PFSK-1 (cell line): ENCODE results near the gene APOBEC3G.

Source experiments
- FOXP2 ChIP-seq: optimal IDR thresholded peaks from 2 replicates; pipeline ENCODE3; 2011; ENCODE audit warnings: borderline replicate concordance, control low read depth, inconsistent platforms; ENCODE audit not compliant: insufficient read depth; ENCODE audit errors: extremely low read length, extremely low read depth
- POLR2AphosphoS5 ChIP-seq: IDR thresholded peaks from 2 replicates; pipeline ENCODE4 v1.6.1; 2012; ENCODE audit warnings: low read depth, mild to moderate bottlenecking, control low read depth, low read length, moderate library complexity
- SIN3A ChIP-seq: IDR thresholded peaks from 2 replicates; pipeline ENCODE4 v1.6.1; 2012; ENCODE audit warnings: mild to moderate bottlenecking, low read length, moderate library complexity, borderline replicate concordance; ENCODE audit not compliant: insufficient read depth
- TAF1 ChIP-seq: IDR thresholded peaks from 2 replicates; pipeline ENCODE4 v1.6.1; 2012; ENCODE audit warnings: low read length, control low read depth, borderline replicate concordance; ENCODE audit not compliant: insufficient read depth
- TF ChIP-seq, protein P1 (sequence below), 2 experiments: IDR thresholded peaks; 2 replicates each; pipeline versions ENCODE4 v1.6.1 to v1.8.0; 2011 to 2012; ENCODE audit warnings: low read depth in 2 of 2, low read length in 2 of 2, control low read depth in 1 of 2, inconsistent platforms in 1 of 2, mild to moderate bottlenecking in 1 of 2, moderate library complexity in 1 of 2; ENCODE audit not compliant: insufficient read depth in 1 of 2

The APOBEC3G gene

DNA sequence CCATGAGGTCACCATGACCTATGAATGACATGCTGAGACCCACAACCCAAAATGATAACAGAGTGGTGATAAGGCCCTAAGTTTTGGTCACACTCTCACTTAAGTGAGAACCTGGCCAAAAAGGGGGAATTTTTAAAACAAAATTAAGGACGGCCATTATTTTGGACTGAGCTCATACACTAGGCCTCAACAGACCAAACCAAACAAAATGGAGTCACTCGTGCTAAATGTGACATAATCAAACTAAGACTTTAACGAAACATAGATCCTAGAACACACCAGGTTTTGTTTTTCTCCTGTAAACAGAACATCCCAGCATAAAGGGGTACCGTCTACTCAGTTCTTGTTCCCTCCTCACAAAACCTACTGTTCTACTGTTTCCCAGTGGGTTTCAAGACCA, 31.4 kb downstream of the APOBEC3G start:
- TF ChIP-seq, protein P1, sequence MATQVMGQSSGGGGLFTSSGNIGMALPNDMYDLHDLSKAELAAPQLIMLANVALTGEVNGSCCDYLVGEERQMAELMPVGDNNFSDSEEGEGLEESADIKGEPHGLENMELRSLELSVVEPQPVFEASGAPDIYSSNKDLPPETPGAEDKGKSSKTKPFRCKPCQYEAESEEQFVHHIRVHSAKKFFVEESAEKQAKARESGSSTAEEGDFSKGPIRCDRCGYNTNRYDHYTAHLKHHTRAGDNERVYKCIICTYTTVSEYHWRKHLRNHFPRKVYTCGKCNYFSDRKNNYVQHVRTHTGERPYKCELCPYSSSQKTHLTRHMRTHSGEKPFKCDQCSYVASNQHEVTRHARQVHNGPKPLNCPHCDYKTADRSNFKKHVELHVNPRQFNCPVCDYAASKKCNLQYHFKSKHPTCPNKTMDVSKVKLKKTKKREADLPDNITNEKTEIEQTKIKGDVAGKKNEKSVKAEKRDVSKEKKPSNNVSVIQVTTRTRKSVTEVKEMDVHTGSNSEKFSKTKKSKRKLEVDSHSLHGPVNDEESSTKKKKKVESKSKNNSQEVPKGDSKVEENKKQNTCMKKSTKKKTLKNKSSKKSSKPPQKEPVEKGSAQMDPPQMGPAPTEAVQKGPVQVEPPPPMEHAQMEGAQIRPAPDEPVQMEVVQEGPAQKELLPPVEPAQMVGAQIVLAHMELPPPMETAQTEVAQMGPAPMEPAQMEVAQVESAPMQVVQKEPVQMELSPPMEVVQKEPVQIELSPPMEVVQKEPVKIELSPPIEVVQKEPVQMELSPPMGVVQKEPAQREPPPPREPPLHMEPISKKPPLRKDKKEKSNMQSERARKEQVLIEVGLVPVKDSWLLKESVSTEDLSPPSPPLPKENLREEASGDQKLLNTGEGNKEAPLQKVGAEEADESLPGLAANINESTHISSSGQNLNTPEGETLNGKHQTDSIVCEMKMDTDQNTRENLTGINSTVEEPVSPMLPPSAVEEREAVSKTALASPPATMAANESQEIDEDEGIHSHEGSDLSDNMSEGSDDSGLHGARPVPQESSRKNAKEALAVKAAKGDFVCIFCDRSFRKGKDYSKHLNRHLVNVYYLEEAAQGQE (IDR thresholded peaks at IDR 0.05; ENCODE audit: insufficient read depth in 1 of 2, low read depth in 2 of 2, low read length in 2 of 2) = no peak
- TF ChIP-seq TAF1 = no peak
- no peak for TF ChIP-seq FOXP2
- no peak for TF ChIP-seq SIN3A
- no peak for TF ChIP-seq POLR2AphosphoS5

DNA sequence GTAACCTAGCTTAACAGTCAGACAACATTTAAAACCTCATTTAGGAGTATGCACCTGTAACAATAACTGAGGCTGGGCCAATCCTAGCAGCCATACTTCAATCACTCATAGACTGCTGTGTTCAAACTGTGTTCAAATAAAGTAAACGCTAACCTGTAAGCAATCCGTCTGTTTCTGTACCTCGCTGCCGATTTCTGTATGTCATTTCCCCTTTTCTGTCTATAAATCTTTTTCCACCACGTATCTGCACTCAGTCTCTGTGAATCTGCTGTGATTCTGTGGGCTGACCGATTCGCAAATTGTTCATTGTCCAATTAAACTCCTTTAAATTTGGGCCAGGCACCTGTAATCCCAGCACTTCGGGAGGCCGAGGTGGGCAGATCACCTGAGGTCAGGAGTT, 32.3 kb downstream of the APOBEC3G start:
- no peak for TF ChIP-seq SIN3A
- TF ChIP-seq TAF1 = no peak
- no peak for TF ChIP-seq FOXP2
- TF ChIP-seq, protein P1 (IDR thresholded peaks at IDR 0.05; ENCODE audit: insufficient read depth in 1 of 2, low read depth in 2 of 2, low read length in 2 of 2) = no peak
- no peak for TF ChIP-seq POLR2AphosphoS5

DNA sequence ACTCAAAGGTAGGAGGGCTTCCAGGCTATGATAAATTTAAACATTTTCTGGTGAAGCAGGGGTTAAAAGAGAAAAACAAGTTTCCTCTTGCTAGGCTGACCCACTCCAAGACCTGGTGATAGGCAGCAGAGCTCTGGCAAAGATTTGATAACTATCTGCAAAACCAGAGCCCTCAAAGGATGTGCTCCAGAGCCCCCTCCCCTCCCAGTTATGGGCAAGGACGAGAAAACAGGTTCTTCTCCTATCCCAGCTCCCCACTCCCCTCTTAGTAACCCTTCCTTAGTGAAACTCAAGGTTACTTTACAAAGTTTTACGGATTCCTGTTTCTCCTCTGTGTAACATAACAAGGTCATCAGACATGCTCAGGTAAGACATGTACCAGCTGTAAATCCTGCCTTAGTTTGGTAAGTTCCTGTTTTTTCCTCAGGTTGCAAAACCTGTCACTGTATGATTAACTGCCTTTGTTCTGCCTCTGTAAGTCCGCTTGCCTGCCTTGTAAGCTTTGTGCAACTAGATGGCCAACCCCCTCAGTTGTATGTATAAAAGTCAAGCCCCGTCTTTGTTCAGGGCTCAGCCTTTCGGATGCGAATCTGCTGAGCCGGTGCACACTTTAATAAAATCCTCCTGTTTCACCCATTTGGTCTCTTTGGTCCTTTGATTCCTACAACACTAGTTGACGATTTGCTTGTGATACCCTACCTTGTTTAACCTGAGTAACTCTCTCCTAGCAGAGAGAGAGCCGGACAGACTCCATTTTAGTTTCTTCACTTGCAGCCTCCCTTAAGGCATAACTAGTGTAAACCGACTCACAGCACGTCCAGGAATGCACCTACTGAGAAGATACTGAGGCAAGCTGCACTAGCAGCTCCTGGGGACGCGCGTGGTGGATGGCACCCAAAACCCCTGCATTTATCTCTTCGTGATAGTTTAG, 33.8 kb downstream of the APOBEC3G start:
- TF ChIP-seq TAF1 = no peak
- TF ChIP-seq SIN3A = no peak
- TF ChIP-seq, protein P1 (IDR thresholded peaks at IDR 0.05; ENCODE audit: insufficient read depth in 1 of 2, low read depth in 2 of 2, low read length in 2 of 2) = no peak
- TF ChIP-seq POLR2AphosphoS5 = no peak
- no peak for TF ChIP-seq FOXP2

DNA sequence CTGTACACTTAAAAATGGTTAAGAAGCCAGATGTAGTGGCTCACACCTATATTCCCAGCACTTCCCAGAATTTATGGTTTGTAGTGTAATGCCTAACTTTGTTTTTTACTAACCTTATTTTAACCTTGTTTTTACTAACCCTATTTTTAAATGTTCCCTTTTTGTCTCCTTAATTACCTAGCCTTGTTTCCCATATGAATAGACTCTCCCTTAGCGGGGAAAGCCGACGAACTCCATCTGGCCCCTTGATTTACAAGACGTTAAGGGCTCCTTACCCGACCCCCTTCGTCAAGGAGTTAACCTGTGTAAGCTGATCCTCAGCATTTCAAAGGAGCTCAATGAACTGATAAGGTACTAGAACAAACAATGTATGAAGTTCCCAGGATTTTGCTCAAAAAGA, 37.0 kb downstream of the APOBEC3G start:
- TF ChIP-seq TAF1 (no peak), POLR2AphosphoS5 (no peak), SIN3A (no peak)

DNA sequence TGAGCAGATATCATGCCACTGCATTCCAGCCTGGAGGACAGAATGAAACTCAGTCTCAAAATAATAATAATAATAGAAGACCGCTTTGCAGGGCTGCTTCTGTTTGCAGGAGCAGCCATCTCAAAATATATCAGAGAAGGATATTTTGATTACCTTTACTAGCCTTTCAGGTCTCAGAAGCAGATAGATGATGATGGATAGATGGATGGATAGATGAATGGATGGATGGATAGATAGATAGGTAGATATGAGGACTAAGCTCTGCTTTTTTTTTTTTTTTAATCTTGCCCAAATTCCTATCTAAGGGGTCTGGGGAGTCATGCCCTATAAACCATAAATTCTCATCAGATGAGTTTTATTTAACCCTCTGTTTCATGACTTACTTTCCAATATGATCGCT, 38.5 kb downstream of the APOBEC3G start:
- TF ChIP-seq FOXP2 = no peak
- no peak for TF ChIP-seq TAF1
- no peak for TF ChIP-seq POLR2AphosphoS5
- TF ChIP-seq, protein P1 (IDR thresholded peaks at IDR 0.05; ENCODE audit: insufficient read depth in 1 of 2, low read depth in 2 of 2, low read length in 2 of 2) = no peak
- no peak for TF ChIP-seq SIN3A
